Ascending aorta (tissue), 2 donors: ENCODE data around the gene BRMS1. TPM values are rescaled to one million over a fixed set of nuclear protein-coding genes. Genes with fewer than 3 reads are reported as not detected.

ENCODE experiments used
- DNase-seq, 2 donors: peaks; one replicate each; pipeline ENCODE4 v3.0.0-alpha.2; 2019; ENCODE audit warnings: low spot score in 2 of 2
- H3K27ac ChIP-seq, 2 donors: fragments of 200-600 bp; sonication (generic); one replicate each; pipeline ENCODE4 v1.5.1; 2016 to 2017; ENCODE audit warnings: mild to moderate bottlenecking in 1 of 2
- H3K27me3 ChIP-seq: fragments of 200-600 bp; sonication (generic); one replicate; pipeline ENCODE4 v1.5.1; 2017
- H3K36me3 ChIP-seq, 2 donors: fragments of 200-600 bp; sonication (generic); one replicate each; pipeline ENCODE4 v1.5.1; 2016
- H3K4me1 ChIP-seq, 2 donors: fragments of 200-600 bp; sonication (generic); one replicate each; pipeline ENCODE4 v1.5.1; 2016 to 2017; ENCODE audit warnings: mild to moderate bottlenecking in 1 of 2
- H3K4me3 ChIP-seq, 2 donors: fragments of 200-600 bp; sonication (generic); one replicate each; pipeline ENCODE4 v1.5.1; 2016 to 2017; ENCODE audit warnings: mild to moderate bottlenecking in 1 of 2
- H3K9me3 ChIP-seq, 2 donors: fragments of 200-600 bp; sonication (generic); one replicate each; pipeline ENCODE4 v1.5.1; 2016
- CTCF ChIP-seq, 3 experiments: fragments of 200-600 bp in 2 of 3; fragments of 450-650 bp in 1 of 3; sonication (generic) in 2 of 3; IDR thresholded peaks; one replicate each; pipeline ENCODE4 v1.5.1; 2016 to 2019; ENCODE audit warnings: antibody characterized with exemption in 3 of 3, mild to moderate bottlenecking in 1 of 3, moderate library complexity in 1 of 3
- intact Hi-C: fragments of 100-400 bp; cut with DNase I; formaldehyde crosslinking; loops from one replicate; pipeline ENCODE4 v1.15.1; 2023
- total RNA-seq: library from RNA; depleted of rRNA; stranded (reverse); fragments of >200 nt; gene quantifications from one replicate; pipeline ENCODE4 v1.1.0, GENCODE V29; 2016

Gene BRMS1
- total RNA-seq, 1 donor from 2014 or later, result 24.8 TPM

- no peak for TF ChIP-seq CTCF (IDR thresholded peaks at IDR 0.05)
- intact Hi-C loops, result loop anchor here (5.0 kb wide), 1 partner anchor 77 kb away; no protein-coding TSS in a partner anchor
Observed at GRCh38 chr11:66310324-66310723, 34.6 kb downstream of the BRMS1 start.

GRCh38 chr11:66309475-66309874 lies 35.4 kb downstream of the BRMS1 start:
- Histone ChIP-seq H3K27me3 (no peaks in the 10 kb centered on the region), H3K27ac (no peak overlapping the region), H3K36me3 (no peaks in the 10 kb centered on the region), H3K4me3 (no peak overlapping the region), H3K4me1 (peaks cover 0 to 5% of the 10 kb centered on the region in 2 donors), H3K9me3 (no peaks in the 10 kb centered on the region)
- intact Hi-C loops, result no loop called here
- no peak for TF ChIP-seq CTCF (IDR thresholded peaks at IDR 0.05)
- no peak for DNase-seq

More at GRCh38 chr11:66310324-66310723, 34.6 kb downstream of the BRMS1 start:
- no peaks in the 10 kb centered on the region for H3K27me3 ChIP-seq
- H3K27ac ChIP-seq, result no peak overlapping the region
- no peaks in the 10 kb centered on the region for H3K9me3 ChIP-seq
- H3K4me3 ChIP-seq, result no peak overlapping the region
- H3K36me3 ChIP-seq, result no peaks in the 10 kb centered on the region
- H3K4me1 ChIP-seq, result peaks cover 0 to 5% of the 10 kb centered on the region in 2 donors
- no peak for DNase-seq

GRCh38 chr11:66302656-66303055 lies 42.2 kb downstream of the BRMS1 start:
- Histone ChIP-seq H3K4me3 (no peak overlapping the region), H3K4me1 (no peaks in the 10 kb centered on the region), H3K36me3 (no peaks in the 10 kb centered on the region), H3K9me3 (no peaks in the 10 kb centered on the region), H3K27ac (no peak overlapping the region), H3K27me3 (no peaks in the 10 kb centered on the region)
- intact Hi-C loops, result no loop called here
- TF ChIP-seq CTCF (IDR thresholded peaks at IDR 0.05), result no peak
- no peak for DNase-seq

- no peak for TF ChIP-seq CTCF (IDR thresholded peaks at IDR 0.05)
- intact Hi-C loops, result no loop called here
- H3K4me1 ChIP-seq, result no peaks in the 10 kb centered on the region
Observed at GRCh38 chr11:66299186-66299585, 45.7 kb downstream of the BRMS1 start.

GRCh38 chr11:66297610-66298009 lies 47.3 kb downstream of the BRMS1 start:
- intact Hi-C loops, result no loop called here
- Histone ChIP-seq H3K27ac (no peak overlapping the region), H3K36me3 (no peaks in the 10 kb centered on the region), H3K4me3 (no peak overlapping the region), H3K9me3 (no peaks in the 10 kb centered on the region), H3K4me1 (no peaks in the 10 kb centered on the region), H3K27me3 (peaks cover under 1% of the 10 kb centered on the region)
- no peak for DNase-seq
- no peak for TF ChIP-seq CTCF (IDR thresholded peaks at IDR 0.05)

More at GRCh38 chr11:66299186-66299585, 45.7 kb downstream of the BRMS1 start:
- Histone ChIP-seq H3K27me3 (no peaks in the 10 kb centered on the region), H3K36me3 (no peaks in the 10 kb centered on the region), H3K27ac (no peak overlapping the region), H3K4me3 (no peak overlapping the region), H3K9me3 (no peaks in the 10 kb centered on the region)
- DNase-seq, result no peak
